HL-60 (cell line): ENCODE data around the gene CPHXL2.

Source experiments
- POLR2AphosphoS5 ChIP-seq: IDR thresholded peaks from 2 replicates; pipeline ENCODE4 v1.6.1; 2012; ENCODE audit warnings: low read depth
- TF ChIP-seq, protein P1 (sequence below): IDR thresholded peaks from one replicate; pipeline ENCODE4 v1.5.1; 2011; ENCODE audit warnings: low read length, control low read depth, inconsistent platforms; ENCODE audit not compliant: insufficient read depth
- TF ChIP-seq, protein P2 (sequence below): IDR thresholded peaks from 2 replicates; pipeline ENCODE4 v1.6.1; 2012; ENCODE audit warnings: low read depth; ENCODE audit not compliant: insufficient replicate concordance

DNA sequence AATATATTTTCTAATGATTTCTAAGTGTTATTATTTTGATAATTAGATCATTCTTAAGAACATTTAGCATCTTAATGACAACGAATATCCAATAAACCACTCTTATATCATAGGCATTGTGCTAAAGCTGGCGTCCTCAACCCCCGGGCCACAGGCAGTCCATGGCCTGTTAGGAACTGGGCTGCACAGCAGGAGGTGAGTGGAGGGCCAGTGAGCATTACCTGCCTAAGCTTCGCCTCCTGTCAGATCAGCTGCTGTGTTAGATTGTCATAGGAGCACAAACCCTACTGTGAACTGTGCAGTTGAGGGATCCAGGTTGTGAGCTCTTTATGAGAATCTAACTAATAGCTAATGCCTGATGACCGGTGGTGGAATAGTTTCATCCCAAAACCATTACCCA, 20.8 kb upstream of the CPHXL2 start:
- TF ChIP-seq, protein P1, sequence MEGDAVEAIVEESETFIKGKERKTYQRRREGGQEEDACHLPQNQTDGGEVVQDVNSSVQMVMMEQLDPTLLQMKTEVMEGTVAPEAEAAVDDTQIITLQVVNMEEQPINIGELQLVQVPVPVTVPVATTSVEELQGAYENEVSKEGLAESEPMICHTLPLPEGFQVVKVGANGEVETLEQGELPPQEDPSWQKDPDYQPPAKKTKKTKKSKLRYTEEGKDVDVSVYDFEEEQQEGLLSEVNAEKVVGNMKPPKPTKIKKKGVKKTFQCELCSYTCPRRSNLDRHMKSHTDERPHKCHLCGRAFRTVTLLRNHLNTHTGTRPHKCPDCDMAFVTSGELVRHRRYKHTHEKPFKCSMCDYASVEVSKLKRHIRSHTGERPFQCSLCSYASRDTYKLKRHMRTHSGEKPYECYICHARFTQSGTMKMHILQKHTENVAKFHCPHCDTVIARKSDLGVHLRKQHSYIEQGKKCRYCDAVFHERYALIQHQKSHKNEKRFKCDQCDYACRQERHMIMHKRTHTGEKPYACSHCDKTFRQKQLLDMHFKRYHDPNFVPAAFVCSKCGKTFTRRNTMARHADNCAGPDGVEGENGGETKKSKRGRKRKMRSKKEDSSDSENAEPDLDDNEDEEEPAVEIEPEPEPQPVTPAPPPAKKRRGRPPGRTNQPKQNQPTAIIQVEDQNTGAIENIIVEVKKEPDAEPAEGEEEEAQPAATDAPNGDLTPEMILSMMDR = no peak
- TF ChIP-seq POLR2AphosphoS5 = no peak
- TF ChIP-seq, protein P2, sequence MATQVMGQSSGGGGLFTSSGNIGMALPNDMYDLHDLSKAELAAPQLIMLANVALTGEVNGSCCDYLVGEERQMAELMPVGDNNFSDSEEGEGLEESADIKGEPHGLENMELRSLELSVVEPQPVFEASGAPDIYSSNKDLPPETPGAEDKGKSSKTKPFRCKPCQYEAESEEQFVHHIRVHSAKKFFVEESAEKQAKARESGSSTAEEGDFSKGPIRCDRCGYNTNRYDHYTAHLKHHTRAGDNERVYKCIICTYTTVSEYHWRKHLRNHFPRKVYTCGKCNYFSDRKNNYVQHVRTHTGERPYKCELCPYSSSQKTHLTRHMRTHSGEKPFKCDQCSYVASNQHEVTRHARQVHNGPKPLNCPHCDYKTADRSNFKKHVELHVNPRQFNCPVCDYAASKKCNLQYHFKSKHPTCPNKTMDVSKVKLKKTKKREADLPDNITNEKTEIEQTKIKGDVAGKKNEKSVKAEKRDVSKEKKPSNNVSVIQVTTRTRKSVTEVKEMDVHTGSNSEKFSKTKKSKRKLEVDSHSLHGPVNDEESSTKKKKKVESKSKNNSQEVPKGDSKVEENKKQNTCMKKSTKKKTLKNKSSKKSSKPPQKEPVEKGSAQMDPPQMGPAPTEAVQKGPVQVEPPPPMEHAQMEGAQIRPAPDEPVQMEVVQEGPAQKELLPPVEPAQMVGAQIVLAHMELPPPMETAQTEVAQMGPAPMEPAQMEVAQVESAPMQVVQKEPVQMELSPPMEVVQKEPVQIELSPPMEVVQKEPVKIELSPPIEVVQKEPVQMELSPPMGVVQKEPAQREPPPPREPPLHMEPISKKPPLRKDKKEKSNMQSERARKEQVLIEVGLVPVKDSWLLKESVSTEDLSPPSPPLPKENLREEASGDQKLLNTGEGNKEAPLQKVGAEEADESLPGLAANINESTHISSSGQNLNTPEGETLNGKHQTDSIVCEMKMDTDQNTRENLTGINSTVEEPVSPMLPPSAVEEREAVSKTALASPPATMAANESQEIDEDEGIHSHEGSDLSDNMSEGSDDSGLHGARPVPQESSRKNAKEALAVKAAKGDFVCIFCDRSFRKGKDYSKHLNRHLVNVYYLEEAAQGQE = no peak
